ENCODE measurements around the gene CIDEB.

DNA sequence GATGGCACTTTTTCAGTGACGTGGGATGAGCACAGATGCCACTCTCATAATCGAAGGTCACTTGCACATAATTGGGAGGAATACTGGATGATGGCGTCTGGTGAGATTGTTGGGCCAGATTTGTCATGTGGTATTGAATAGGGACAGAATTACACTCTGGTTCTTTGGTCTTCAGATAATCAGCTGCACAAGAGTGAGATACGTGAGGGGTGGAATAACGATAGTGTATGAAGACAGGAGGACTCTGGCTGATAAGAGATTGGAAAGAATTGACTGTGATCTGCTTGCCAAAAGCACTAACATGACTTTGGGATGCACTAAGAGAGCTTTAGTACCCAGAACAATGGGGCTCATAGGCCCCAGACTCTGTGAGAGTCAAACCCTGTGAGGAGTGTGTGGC is 29.4 kb downstream of the CIDEB start:
- TF ChIP-seq, protein P1, sequence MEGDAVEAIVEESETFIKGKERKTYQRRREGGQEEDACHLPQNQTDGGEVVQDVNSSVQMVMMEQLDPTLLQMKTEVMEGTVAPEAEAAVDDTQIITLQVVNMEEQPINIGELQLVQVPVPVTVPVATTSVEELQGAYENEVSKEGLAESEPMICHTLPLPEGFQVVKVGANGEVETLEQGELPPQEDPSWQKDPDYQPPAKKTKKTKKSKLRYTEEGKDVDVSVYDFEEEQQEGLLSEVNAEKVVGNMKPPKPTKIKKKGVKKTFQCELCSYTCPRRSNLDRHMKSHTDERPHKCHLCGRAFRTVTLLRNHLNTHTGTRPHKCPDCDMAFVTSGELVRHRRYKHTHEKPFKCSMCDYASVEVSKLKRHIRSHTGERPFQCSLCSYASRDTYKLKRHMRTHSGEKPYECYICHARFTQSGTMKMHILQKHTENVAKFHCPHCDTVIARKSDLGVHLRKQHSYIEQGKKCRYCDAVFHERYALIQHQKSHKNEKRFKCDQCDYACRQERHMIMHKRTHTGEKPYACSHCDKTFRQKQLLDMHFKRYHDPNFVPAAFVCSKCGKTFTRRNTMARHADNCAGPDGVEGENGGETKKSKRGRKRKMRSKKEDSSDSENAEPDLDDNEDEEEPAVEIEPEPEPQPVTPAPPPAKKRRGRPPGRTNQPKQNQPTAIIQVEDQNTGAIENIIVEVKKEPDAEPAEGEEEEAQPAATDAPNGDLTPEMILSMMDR (IDR thresholded peaks at IDR 0.05): no peak
- TF ChIP-seq POLR2A (IDR thresholded peaks at IDR 0.05): no peak

Data from heart left ventricle (tissue), 13 donors.